Naive thymus-derived CD4-positive, alpha-beta T cell (primary cell): ENCODE data around the gene DDX20. TPM values are rescaled to one million over a fixed set of nuclear protein-coding genes. Genes with fewer than 3 reads are reported as not detected.

ENCODE experiments used
- ATAC-seq: fragments of 150-1000 bp; cut with Tn5 transposase; 2 replicates; pipeline ENCODE4 v1.10.0; 2021; ENCODE audit warnings: mild to moderate bottlenecking, moderate library complexity
- CTCF ChIA-PET: fragments of 350-600 bp; sonication (Branson Sonifier 250); formaldehyde crosslinking; loops from one replicate; lab custom pipeline; 2021; ENCODE audit warnings: antibody characterized with exemption; lab: Charles Lee
- POLR2A ChIA-PET: fragments of 350-600 bp; sonication (Branson Sonifier 250); formaldehyde crosslinking; loops from one replicate; lab custom pipeline; 2021; ENCODE audit warnings: antibody characterized with exemption, inconsistent platforms; lab: Charles Lee
- DNase-seq, 9 donors: peaks; one replicate each; pipeline versions ENCODE4 v3.0.0 to v3.0.0-alpha.2; 2020 to 2022; ENCODE audit warnings: mixed read lengths in 1 of 9
- H3K27ac ChIP-seq: one replicate; pipeline ENCODE4 v1.7.0; 2013; ENCODE audit warnings: mild to moderate bottlenecking, low read depth, low read length, moderate library complexity
- H3K27me3 ChIP-seq, 2 donors: one replicate each; pipeline ENCODE4 v1.7.0; 2013; ENCODE audit warnings: low read length in 2 of 2, mild to moderate bottlenecking in 2 of 2, moderate library complexity in 2 of 2; ENCODE audit not compliant: control insufficient read depth in 2 of 2, insufficient read depth in 2 of 2
- H3K36me3 ChIP-seq, 3 experiments: 1 replicate in 2 of 3; 2 replicates in 1 of 3; pipeline ENCODE4 v1.7.0; 2013; ENCODE audit warnings: low read length in 3 of 3, mild to moderate bottlenecking in 3 of 3, moderate library complexity in 1 of 3; ENCODE audit not compliant: insufficient read depth in 3 of 3, control insufficient read depth in 2 of 3
- H3K4me1 ChIP-seq, 2 donors: one replicate each; pipeline ENCODE4 v1.7.0; 2013; ENCODE audit warnings: low read length in 2 of 2, mild to moderate bottlenecking in 2 of 2, moderate library complexity in 1 of 2; ENCODE audit not compliant: control insufficient read depth in 2 of 2, insufficient read depth in 2 of 2
- H3K4me3 ChIP-seq: 2 replicates; pipeline ENCODE4 v1.7.0; 2013; ENCODE audit warnings: mild to moderate bottlenecking, low read length
- H3K9me3 ChIP-seq, 3 experiments: 1 replicate in 2 of 3; 2 replicates in 1 of 3; pipeline ENCODE4 v1.7.0; 2013; ENCODE audit warnings: low read length in 3 of 3; ENCODE audit not compliant: control insufficient read depth in 2 of 3
- H3K27ac Mint-ChIP-seq, 9 donors: one replicate each; pipeline ENCODE4 v1.8.0; 2020 to 2022; ENCODE audit warnings: mixed read lengths in 9 of 9, mild to moderate bottlenecking in 8 of 9, moderate library complexity in 5 of 9, inconsistent platforms in 2 of 9
- H3K27me3 Mint-ChIP-seq, 5 donors: one replicate each; pipeline ENCODE4 v1.8.0; 2021 to 2022; ENCODE audit warnings: mixed read lengths in 5 of 5, mild to moderate bottlenecking in 1 of 5
- H3K36me3 Mint-ChIP-seq, 5 donors: one replicate each; pipeline ENCODE4 v1.8.0; 2020 to 2022; ENCODE audit warnings: mixed read lengths in 5 of 5, mild to moderate bottlenecking in 3 of 5, inconsistent platforms in 1 of 5
- H3K4me1 Mint-ChIP-seq, 7 donors: one replicate each; pipeline ENCODE4 v1.8.0; 2020 to 2022; ENCODE audit warnings: mixed read lengths in 7 of 7, mild to moderate bottlenecking in 3 of 7, inconsistent platforms in 1 of 7
- H3K4me3 Mint-ChIP-seq, 10 donors: one replicate each; pipeline ENCODE4 v1.8.0; 2020 to 2022; ENCODE audit warnings: mild to moderate bottlenecking in 10 of 10, mixed read lengths in 10 of 10, moderate library complexity in 6 of 10, inconsistent platforms in 2 of 10
- H3K9me3 Mint-ChIP-seq, 11 donors: one replicate each; pipeline ENCODE4 v1.8.0; 2020 to 2022; ENCODE audit warnings: mixed read lengths in 11 of 11, mild to moderate bottlenecking in 4 of 11, inconsistent platforms in 1 of 11, moderate library complexity in 1 of 11
- intact Hi-C, 2 donors: fragments of 100-400 bp; cut with micrococcal nuclease; formaldehyde crosslinking; loops; one replicate each; pipeline ENCODE4 v1.15.1; 2023
- polyA plus RNA-seq, 2 donors: library from polyadenylated mRNA; unstranded; fragments of 300-500 nt; fragmentation: Illumina TruSeq; gene quantifications; one replicate each; pipeline ENCODE4 v1.2.3, GENCODE V29; 2021
- total RNA-seq, 6 experiments: library from RNA in 5 of 6; stranded (reverse) in 5 of 6; gene quantifications; 1 replicate in 5 of 6; 2 replicates in 1 of 6; pipeline ENCODE4 v1.2.3 and lab custom pipeline; 2021 to 2026

The DDX20 gene
- total and polyA plus RNA-seq, 7 experiments from 2014 or later: 11.6 to 27.0 (median 18.7) TPM

DNA sequence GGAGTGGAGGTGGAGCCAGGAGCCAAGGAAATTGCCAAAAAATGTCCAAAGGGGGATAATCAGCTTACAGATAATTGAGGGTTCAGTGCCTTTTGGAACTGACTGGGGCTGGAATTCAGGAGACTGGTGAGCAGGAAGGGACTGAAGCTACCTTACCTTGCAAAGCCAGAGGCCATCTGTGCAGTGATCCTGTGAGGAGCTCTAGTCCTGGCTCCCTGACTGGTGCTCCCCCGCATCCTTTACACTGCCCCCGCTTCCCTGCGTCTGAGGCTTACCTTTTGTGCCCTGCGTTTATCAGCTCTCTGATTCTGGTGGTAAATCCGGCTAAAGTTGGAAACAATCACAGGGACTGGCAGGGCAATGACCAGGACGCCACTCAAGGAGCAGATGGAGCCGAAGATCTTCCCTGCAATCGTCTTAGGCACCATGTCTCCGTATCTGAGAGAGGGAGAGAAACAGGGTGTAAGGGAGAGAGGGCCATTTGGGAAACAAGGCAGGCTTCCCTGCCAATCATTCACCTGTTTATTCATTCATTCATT, 31.0 kb downstream of the DDX20 start:
- no peaks in the 10 kb centered on the region for H3K9me3 ChIP-seq
- H3K27me3 Mint-ChIP-seq: peaks cover 0 to 38% (median 16%) of the 10 kb centered on the region in 5 donors
- H3K9me3 Mint-ChIP-seq: peaks cover 0 to 3% (median 0%) of the 10 kb centered on the region in 11 donors
- ATAC-seq (no peak), DNase-seq (no peak)
- peaks cover 0 to 6% (median 0%) of the 10 kb centered on the region in 5 donors for H3K36me3 Mint-ChIP-seq
- CTCF ChIA-PET: no interaction called here
- no peak overlapping the region for H3K27ac Mint-ChIP-seq
- H3K27ac ChIP-seq: no peak overlapping the region
- H3K4me1 Mint-ChIP-seq: peaks cover 0 to under 1% (median 0%) of the 10 kb centered on the region in 7 donors
- intact Hi-C loops: no loop called here
- H3K4me3 Mint-ChIP-seq: no peak overlapping the region
- POLR2A ChIA-PET: no interaction called here
- no peaks in the 10 kb centered on the region for H3K27me3 ChIP-seq
- H3K4me1 ChIP-seq: no peaks in the 10 kb centered on the region
- H3K4me3 ChIP-seq: no peak overlapping the region
- no peaks in the 10 kb centered on the region for H3K36me3 ChIP-seq

DNA sequence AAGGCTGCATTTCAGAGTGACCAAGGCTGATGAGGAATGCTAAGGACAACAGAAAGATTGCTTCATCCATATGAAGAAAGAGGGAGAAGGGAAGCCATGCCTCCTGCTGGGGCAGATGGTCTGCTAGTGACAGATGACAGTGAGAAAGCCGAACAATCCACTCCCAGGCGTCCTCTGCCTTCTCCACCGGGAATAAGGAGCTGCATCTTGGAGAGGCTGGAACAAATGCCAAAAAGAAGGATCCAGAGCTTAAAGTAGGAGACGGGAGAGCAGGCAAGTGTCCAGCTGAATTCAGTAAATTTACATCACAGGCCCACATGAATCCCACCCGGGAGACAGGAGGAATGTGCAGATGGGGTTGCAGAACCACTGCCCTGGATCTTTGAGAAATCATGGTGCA, 33.4 kb downstream of the DDX20 start:
- no peak overlapping the region for H3K27ac ChIP-seq
- no peaks in the 10 kb centered on the region for H3K9me3 ChIP-seq
- peaks cover 0 to 5% (median 0%) of the 10 kb centered on the region in 7 donors for H3K4me1 Mint-ChIP-seq
- H3K27me3 ChIP-seq: no peaks in the 10 kb centered on the region
- no peak overlapping the region for H3K27ac Mint-ChIP-seq
- H3K4me3 ChIP-seq: no peak overlapping the region
- H3K9me3 Mint-ChIP-seq: peaks cover 0 to 2% (median 0%) of the 10 kb centered on the region in 11 donors
- H3K4me1 ChIP-seq: no peaks in the 10 kb centered on the region
- no peaks in the 10 kb centered on the region for H3K36me3 ChIP-seq
- ATAC-seq (no peak), DNase-seq (no peak)
- H3K36me3 Mint-ChIP-seq: no peaks in the 10 kb centered on the region
- intact Hi-C loops: no loop called here
- H3K27me3 Mint-ChIP-seq: peaks cover 5 to 44% (median 22%) of the 10 kb centered on the region in 5 donors
- CTCF ChIA-PET: no interaction called here
- H3K4me3 Mint-ChIP-seq: no peak overlapping the region
- POLR2A ChIA-PET: no interaction called here

DNA sequence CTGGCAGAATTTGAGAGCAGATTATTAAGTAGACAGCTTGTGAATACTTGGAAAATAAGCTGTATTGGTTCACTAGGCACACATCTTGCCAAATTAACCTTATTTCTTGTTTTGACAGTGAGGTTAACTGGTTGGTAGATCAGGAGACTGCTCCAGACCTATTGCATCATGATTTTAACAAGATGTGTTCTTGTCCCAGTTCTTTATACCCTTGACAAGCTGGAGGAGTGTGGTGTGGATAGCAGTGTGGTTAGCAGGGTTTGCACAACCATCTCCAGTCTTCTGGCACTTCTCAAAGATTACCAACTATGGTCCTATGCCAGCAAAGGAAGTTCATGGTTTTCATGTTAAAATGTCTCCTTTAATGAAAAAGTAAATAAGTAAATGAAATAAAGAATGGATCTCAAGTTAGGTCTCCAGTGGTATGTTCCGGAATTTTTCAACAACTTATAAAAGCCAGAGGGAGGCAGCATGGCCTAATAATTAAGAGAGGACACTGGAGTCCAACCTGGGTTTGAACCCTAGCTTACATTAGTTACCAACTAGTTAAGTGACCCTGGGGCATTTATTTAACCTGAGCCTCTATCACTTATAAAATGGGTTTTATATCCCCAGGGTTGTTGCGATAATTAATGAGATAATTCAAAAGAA, 34.1 kb downstream of the DDX20 start:
- no peaks in the 10 kb centered on the region for H3K36me3 Mint-ChIP-seq
- POLR2A ChIA-PET: no interaction called here
- CTCF ChIA-PET: no interaction called here
- peaks cover 5 to 40% (median 22%) of the 10 kb centered on the region in 5 donors for H3K27me3 Mint-ChIP-seq
- no peaks in the 10 kb centered on the region for H3K4me1 ChIP-seq
- H3K9me3 Mint-ChIP-seq: peaks cover 0 to 2% (median 0%) of the 10 kb centered on the region in 11 donors
- ATAC-seq (no peak), DNase-seq (no peak)
- no peak overlapping the region for H3K27ac ChIP-seq
- no peaks in the 10 kb centered on the region for H3K27me3 ChIP-seq
- no peaks in the 10 kb centered on the region for H3K9me3 ChIP-seq
- no peak overlapping the region for H3K27ac Mint-ChIP-seq
- H3K4me3 ChIP-seq: no peak overlapping the region
- peaks cover 0 to 5% (median 0%) of the 10 kb centered on the region in 7 donors for H3K4me1 Mint-ChIP-seq
- intact Hi-C loops: no loop called here
- no peaks in the 10 kb centered on the region for H3K36me3 ChIP-seq
- H3K4me3 Mint-ChIP-seq: no peak overlapping the region

GRCh38 chr1:111791776-111792175, 36.1 kb downstream of the DDX20 start:
- Histone ChIP-seq H3K36me3 (no peaks in the 10 kb centered on the region), H3K27me3 (no peaks in the 10 kb centered on the region), H3K4me1 (no peaks in the 10 kb centered on the region), H3K4me3 (no peak overlapping the region), H3K27ac (no peak overlapping the region), H3K9me3 (no peaks in the 10 kb centered on the region)
- CTCF ChIA-PET: no interaction called here
- Mint-ChIP-seq H3K27ac (no peak overlapping the region), H3K27me3 (peaks cover 5 to 30% (median 16%) of the 10 kb centered on the region in 5 donors), H3K4me1 (peaks cover 0 to 5% (median 0%) of the 10 kb centered on the region in 7 donors), H3K4me3 (no peak overlapping the region), H3K36me3 (no peaks in the 10 kb centered on the region), H3K9me3 (peaks cover 0 to 2% (median 0%) of the 10 kb centered on the region in 11 donors)
- intact Hi-C loops: no loop called here
- POLR2A ChIA-PET: no interaction called here
- ATAC-seq (no peak), DNase-seq (no peak)

- no peak for DNase-seq
- no peak overlapping the region for H3K27ac Mint-ChIP-seq
- no peaks in the 10 kb centered on the region for H3K27me3 ChIP-seq
- CTCF ChIA-PET: no interaction called here
- peaks cover 0 to 5% (median 0%) of the 10 kb centered on the region in 7 donors for H3K4me1 Mint-ChIP-seq
- no peaks in the 10 kb centered on the region for H3K36me3 ChIP-seq
- H3K4me3 Mint-ChIP-seq: no peak overlapping the region
- no peaks in the 10 kb centered on the region for H3K4me1 ChIP-seq
- intact Hi-C loops: no loop called here
- peaks cover 0 to 2% (median 0%) of the 10 kb centered on the region in 11 donors for H3K9me3 Mint-ChIP-seq
- peaks cover 5 to 30% (median 16%) of the 10 kb centered on the region in 5 donors for H3K27me3 Mint-ChIP-seq
- H3K9me3 ChIP-seq: no peaks in the 10 kb centered on the region
- no peak overlapping the region for H3K27ac ChIP-seq
- no peaks in the 10 kb centered on the region for H3K36me3 Mint-ChIP-seq
- H3K4me3 ChIP-seq: no peak overlapping the region
- ATAC-seq: no peak
- POLR2A ChIA-PET: no interaction called here
Measured at GRCh38 chr1:111792249-111792648, 36.5 kb downstream of the DDX20 start.

GRCh38 chr1:111793923-111794322, 38.2 kb downstream of the DDX20 start:
- ChIA-PET CTCF (no interaction called here), POLR2A (no interaction called here)
- Mint-ChIP-seq H3K36me3 (no peaks in the 10 kb centered on the region), H3K27ac (no peak overlapping the region), H3K4me3 (no peak overlapping the region), H3K9me3 (peaks cover 0 to 2% (median 0%) of the 10 kb centered on the region in 11 donors), H3K27me3 (peaks cover 5 to 25% (median 13%) of the 10 kb centered on the region in 5 donors), H3K4me1 (peaks cover 0 to 5% (median 0%) of the 10 kb centered on the region in 7 donors)
- ATAC-seq (no peak), DNase-seq (no peak)
- H3K27ac ChIP-seq: no peak overlapping the region
- H3K36me3 ChIP-seq: no peaks in the 10 kb centered on the region
- H3K4me1 ChIP-seq: no peaks in the 10 kb centered on the region
- intact Hi-C loops: no loop called here
- no peaks in the 10 kb centered on the region for H3K9me3 ChIP-seq
- no peak overlapping the region for H3K4me3 ChIP-seq
- H3K27me3 ChIP-seq: no peaks in the 10 kb centered on the region

- peaks cover 0 to 5% (median 0%) of the 10 kb centered on the region in 7 donors for H3K4me1 Mint-ChIP-seq
- peaks cover 0 to 7% (median 2%) of the 10 kb centered on the region in 11 donors for H3K9me3 Mint-ChIP-seq
- ChIA-PET POLR2A (no interaction called here), CTCF (no interaction called here)
- H3K4me3 Mint-ChIP-seq: no peak overlapping the region
- intact Hi-C loops: no loop called here
- H3K36me3 Mint-ChIP-seq: peaks cover 0 to 3% (median 0%) of the 10 kb centered on the region in 5 donors
- Histone ChIP-seq H3K27ac (no peak overlapping the region), H3K36me3 (no peaks in the 10 kb centered on the region), H3K9me3 (no peaks in the 10 kb centered on the region), H3K27me3 (no peaks in the 10 kb centered on the region), H3K4me1 (no peaks in the 10 kb centered on the region), H3K4me3 (no peak overlapping the region)
- no peak overlapping the region for H3K27ac Mint-ChIP-seq
- ATAC-seq (no peak), DNase-seq (no peak)
- peaks cover 5 to 23% (median 14%) of the 10 kb centered on the region in 5 donors for H3K27me3 Mint-ChIP-seq
Measured at GRCh38 chr1:111795401-111795800, 39.7 kb downstream of the DDX20 start.
